Cardiac muscle cell (in vitro differentiated cells and primary cell): ENCODE results near the gene ZYG11A. TPM values are rescaled to one million over a fixed set of nuclear protein-coding genes. Genes with fewer than 3 reads are reported as not detected.

ENCODE experiments used
- DNase-seq, 2 donors: peaks; one replicate each; pipeline versions ENCODE4 v3.0.0 to v3.0.0-alpha.2; 2010 to 2017; ENCODE audit warnings: low read depth in 1 of 2, low spot score in 1 of 2
- H3K27ac ChIP-seq: fragments of 200-600 bp; sonication (generic); 2 replicates; pipeline ENCODE4 v1.5.1; 2016
- H3K27me3 ChIP-seq: fragments of 200-600 bp; sonication (generic); 2 replicates; pipeline ENCODE4 v1.6.0; 2016; ENCODE audit warnings: control low read depth
- H3K36me3 ChIP-seq: fragments of 200-600 bp; sonication (generic); 2 replicates; pipeline ENCODE4 v1.5.1; 2016; ENCODE audit warnings: control low read depth
- H3K4me1 ChIP-seq: fragments of 200-600 bp; sonication (generic); 2 replicates; pipeline ENCODE4 v1.8.1; 2017; ENCODE audit warnings: low read depth, mild to moderate bottlenecking, mixed run types
- H3K4me3 ChIP-seq: fragments of 200-600 bp; sonication (generic); 2 replicates; pipeline ENCODE4 v1.5.1; 2016; ENCODE audit warnings: mild to moderate bottlenecking
- H3K9me3 ChIP-seq: fragments of 200-600 bp; sonication (generic); 2 replicates; pipeline ENCODE4 v1.5.1; 2017; ENCODE audit warnings: low read depth, mild to moderate bottlenecking, control low read depth
- CTCF ChIP-seq: IDR thresholded peaks from 2 replicates; pipeline ENCODE4 v1.5.1; 2012; ENCODE audit warnings: low read depth, mild to moderate bottlenecking, low read length
- polyA plus RNA-seq: library from polyadenylated mRNA; unstranded; fragments of >200 nt; fragmentation: Nextera tagmentation; extraction: Ambion mirVana; gene quantifications from 2 replicates; pipeline ENCODE4 v1.2.1, GENCODE V29; 2016
- total RNA-seq: library from RNA; depleted of rRNA; stranded (reverse); fragments of >200 nt; gene quantifications from 2 replicates; pipeline ENCODE4 v1.2.3, GENCODE V29; 2016

Gene ZYG11A
- total and polyA plus RNA-seq, 2 experiments from 2014 or later: 0.04 to 0.06 TPM

GRCh38 chr1:52848423-52848822 lies 5.9 kb downstream of the ZYG11A start:
- no peak overlapping the region for H3K27ac ChIP-seq
- H3K4me3 ChIP-seq: no peak overlapping the region
- no peaks in the 10 kb centered on the region for H3K9me3 ChIP-seq
- no peak for TF ChIP-seq CTCF
- no peak for DNase-seq
- H3K27me3 ChIP-seq: peaks cover 24% of the 10 kb centered on the region
- no peaks in the 10 kb centered on the region for H3K36me3 ChIP-seq
- H3K4me1 ChIP-seq: no peaks in the 10 kb centered on the region

DNA sequence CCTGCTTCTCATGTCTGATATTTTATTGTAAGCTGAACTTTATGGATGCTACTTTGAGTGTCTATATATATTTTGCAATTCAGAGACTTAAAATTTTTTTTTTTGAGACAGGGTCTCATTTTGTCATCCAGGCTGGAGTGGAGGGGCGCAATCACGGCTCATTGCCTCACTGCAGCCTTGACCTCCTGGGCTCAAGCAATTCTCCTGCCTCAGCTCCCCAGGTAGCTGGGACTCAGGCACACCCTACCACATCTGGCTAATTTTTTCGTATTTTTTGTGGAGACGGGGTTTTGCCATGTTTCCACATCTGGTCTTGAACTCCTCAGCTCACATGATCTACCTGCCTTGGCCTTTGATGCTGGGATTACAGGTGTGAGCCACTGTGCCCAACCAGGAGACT lies 8.4 kb downstream of the ZYG11A start:
- Histone ChIP-seq H3K36me3 (no peaks in the 10 kb centered on the region), H3K27me3 (peaks cover under 1% of the 10 kb centered on the region)
- no peak for DNase-seq

DNA sequence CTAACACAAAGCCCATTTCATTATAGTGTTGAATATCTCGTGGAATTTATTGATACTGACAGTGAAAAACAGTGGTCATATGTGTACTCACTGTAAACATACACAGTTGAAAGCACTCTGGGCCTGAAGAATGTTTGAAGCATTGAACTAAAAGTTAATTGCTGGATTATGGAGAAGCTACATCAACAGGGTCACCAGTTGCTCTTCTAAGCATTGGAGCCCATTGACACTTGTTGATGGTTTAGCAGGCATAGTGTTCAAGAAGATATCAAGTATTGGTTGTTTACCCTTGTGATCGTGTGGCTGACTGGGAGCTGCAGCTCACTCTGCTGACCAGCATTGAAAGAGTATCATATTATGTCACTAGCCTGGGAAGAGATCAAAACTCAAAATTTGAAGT lies 10.3 kb downstream of the ZYG11A start:
- H3K4me1 ChIP-seq: no peaks in the 10 kb centered on the region
- no peaks in the 10 kb centered on the region for H3K27me3 ChIP-seq
- no peaks in the 10 kb centered on the region for H3K36me3 ChIP-seq
- H3K27ac ChIP-seq: no peak overlapping the region
- TF ChIP-seq CTCF: no peak
- H3K4me3 ChIP-seq: no peak overlapping the region
- DNase-seq: no peak
- no peaks in the 10 kb centered on the region for H3K9me3 ChIP-seq

More for the DNA sequence above, 8.4 kb downstream of the ZYG11A start:
- TF ChIP-seq CTCF: no peak
- Histone ChIP-seq H3K4me3 (no peak overlapping the region), H3K4me1 (no peaks in the 10 kb centered on the region), H3K27ac (no peak overlapping the region), H3K9me3 (no peaks in the 10 kb centered on the region)

DNA sequence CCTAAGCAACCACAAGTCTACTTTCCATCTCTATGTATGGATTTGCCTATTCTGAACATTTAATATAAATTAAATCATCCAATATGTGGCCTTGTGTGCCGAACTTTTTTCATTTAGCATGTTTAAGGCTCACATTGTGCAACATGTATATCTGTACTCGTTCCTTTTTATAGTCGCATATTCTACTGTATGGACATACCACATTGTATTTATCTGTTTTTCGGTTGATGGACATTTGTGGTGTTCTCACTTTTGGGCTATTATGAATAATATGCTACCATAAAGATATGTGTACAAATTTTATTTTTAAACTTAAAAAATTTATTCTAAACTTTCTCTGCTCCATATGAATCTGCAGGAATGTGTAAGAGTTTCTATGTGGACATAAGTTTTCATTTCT lies 13.0 kb downstream of the ZYG11A start:
- H3K27ac ChIP-seq: no peak overlapping the region
- no peaks in the 10 kb centered on the region for H3K9me3 ChIP-seq
- H3K4me1 ChIP-seq: no peaks in the 10 kb centered on the region
- no peak overlapping the region for H3K4me3 ChIP-seq
- no peaks in the 10 kb centered on the region for H3K36me3 ChIP-seq
- no peak for DNase-seq
- TF ChIP-seq CTCF: no peak
- H3K27me3 ChIP-seq: no peaks in the 10 kb centered on the region

DNA sequence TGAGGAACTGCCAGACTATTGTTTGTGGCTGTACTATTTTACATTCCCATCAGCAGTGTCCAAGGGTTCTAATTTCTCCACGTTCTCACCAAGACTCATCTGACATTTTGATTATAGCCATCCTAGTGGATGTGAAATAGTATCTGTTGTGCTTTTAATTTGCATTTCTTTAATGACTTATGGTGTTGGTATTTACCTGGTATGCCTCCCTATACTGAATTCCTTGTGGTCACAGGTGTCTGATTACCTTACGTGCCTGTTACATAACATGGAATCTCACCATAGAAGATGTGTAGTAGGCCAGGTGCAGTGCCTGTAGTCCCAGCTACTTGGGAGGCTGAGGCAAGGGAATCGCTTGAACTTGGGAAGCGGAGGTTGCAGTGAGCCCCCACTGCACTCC lies 13.5 kb downstream of the ZYG11A start:
- no peaks in the 10 kb centered on the region for H3K4me1 ChIP-seq
- H3K27ac ChIP-seq: no peak overlapping the region
- no peaks in the 10 kb centered on the region for H3K27me3 ChIP-seq
- H3K9me3 ChIP-seq: no peaks in the 10 kb centered on the region
- H3K4me3 ChIP-seq: no peak overlapping the region
- TF ChIP-seq CTCF: no peak
- H3K36me3 ChIP-seq: no peaks in the 10 kb centered on the region
- DNase-seq: no peak

- Histone ChIP-seq H3K27ac (no peak overlapping the region), H3K36me3 (no peaks in the 10 kb centered on the region), H3K9me3 (no peaks in the 10 kb centered on the region), H3K4me1 (no peaks in the 10 kb centered on the region), H3K27me3 (no peaks in the 10 kb centered on the region), H3K4me3 (no peak overlapping the region)
- DNase-seq: no peak
- no peak for TF ChIP-seq CTCF
Observed at GRCh38 chr1:52857443-52857842, 14.9 kb downstream of the ZYG11A start.
